Head of caudate nucleus (tissue), 42 donors: Measurements from ENCODE around the gene CUX1.
"Not testable (repeated sequence)": the region's sequence is repeated elsewhere in the genome, so short reads cannot be mapped to it uniquely, and the experiment has no call there.

Experiments
- DNase-seq, 42 donors: peaks; one replicate each; pipeline versions ENCODE4 v3.0.0 to v3.0.0-alpha.2; 2020 to 2021; ENCODE audit warnings: mixed read lengths in 7 of 42
- intact Hi-C: fragments of 100-400 bp; cut with DNase I; formaldehyde crosslinking; loops from one replicate; pipeline ENCODE4 v1.15.0; 2022

CUX1 gene

DNA sequence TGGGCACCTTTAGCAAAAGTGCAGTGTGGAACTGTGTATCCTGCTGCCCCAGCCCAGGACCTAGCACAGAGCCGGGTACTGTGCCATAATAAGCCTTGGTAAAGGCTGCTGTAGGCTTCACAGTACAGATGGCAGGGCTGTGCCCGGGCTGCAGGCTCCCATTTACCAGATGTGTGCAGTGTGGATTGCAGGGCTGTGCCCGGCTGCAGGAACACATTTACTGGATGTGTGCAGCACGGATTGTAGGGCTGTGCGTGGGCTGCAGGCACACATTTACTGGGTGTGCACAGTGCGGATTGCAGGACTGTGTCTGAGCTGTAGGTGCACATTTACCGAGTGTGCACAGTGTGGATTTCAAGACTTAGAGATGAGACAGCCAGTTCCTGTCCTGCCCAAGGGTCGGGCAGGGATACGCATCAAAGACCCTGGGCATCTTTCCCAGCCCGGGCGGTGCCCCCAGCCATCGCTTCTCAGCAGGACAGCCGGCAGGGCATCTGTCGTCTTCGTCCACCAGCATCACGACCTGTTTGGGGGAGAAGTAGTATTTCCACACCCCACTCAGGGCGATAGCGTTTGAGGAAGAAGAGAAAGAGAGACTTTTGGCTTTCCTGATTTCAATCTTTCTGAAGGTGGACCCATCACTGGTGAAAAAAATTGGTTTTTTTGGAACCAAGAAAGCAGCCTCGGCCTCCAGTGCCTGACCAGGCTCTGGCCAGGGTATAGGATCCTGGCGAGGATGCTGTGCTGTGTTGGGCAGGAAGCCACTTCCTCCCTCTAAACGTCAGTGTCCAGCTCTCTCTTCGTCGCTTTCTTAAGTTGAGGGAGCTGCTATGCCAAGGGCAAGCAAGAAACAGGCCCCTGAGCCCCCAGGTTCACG, 180.8 kb downstream of the CUX1 start:
- intact Hi-C loops = no loop called here
- no peak for DNase-seq

DNA sequence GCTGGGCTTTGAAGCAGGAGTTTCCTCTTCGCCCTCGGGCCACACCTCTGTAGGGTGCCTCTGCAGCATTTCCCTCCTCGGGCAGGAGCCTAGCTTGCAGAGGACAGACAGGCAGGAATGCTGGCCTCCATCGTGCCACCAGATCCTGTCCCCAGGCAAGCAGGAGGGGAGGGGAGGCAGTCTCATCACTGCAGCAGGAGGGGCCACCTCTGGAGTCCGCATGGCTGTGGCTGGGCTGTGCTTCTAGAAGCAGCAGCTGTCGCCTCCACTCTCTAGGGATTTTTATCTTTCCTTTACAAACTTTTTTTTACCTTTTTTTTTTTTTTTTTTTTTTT, 181.4 kb downstream of the CUX1 start:
- intact Hi-C loops = no loop called here
- no peak for DNase-seq

DNA sequence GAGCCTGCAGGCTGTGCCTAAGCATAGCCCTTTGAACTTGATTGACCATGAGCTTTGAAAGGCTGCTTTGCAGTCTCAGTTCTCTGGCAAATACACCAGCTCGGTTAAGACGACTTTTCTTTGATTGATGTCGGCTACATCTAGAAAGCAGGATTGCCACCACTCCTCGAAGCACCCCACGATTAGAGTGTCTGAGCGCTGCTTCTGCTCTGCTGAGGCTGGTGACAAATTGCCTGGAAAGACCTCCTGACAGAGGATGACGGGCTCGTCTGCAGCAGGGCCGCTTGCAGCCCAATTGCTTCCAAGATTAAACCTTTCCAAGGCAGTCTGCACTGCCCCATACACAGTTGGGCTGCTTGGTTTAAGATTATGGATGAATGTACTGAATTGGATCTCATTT, 182.0 kb downstream of the CUX1 start:
- intact Hi-C loops = no loop called here
- DNase-seq = no peak

DNA sequence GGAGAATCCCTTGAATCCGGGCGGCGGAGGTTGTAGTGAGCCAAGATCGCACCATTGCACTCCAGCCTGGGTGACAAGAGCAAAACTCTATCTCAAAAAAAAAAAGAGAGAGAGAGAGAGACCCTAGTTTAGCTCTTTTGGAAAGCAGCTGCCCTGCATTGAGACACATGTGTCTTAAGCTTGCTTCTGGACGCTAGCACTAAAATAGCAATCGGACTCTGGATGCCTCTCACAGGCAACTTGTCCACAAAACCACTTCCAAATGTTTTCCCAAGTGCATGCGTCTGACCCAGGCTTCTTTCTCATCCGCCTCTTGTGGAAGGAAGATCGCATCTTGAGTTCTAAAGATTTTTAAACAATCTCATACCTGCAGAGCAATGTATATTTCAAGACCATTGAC, 182.7 kb downstream of the CUX1 start:
- DNase-seq = no peak

DNA sequence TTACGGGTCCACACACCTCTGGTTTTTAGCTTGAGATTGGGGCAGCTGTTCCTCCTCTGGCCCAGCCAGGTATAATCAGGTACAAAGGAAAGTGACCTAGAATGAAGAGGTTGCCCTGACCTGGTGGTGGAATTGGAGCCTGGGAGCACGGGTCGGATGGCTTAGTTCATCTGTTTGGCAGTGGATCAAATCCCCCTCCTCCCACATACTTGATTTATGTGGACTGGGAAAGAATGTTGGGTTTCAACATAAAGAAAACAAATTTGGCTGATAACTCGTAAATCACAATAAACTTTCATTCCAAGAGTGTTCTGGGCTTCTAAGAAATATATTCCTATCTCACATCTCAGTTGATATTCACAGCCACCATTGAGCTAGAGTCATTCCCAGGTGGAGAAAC, 186.8 kb downstream of the CUX1 start:
- DNase-seq = no peak
- intact Hi-C loops = no loop called here

More for the DNA sequence above, 182.7 kb downstream of the CUX1 start:
- intact Hi-C loops = no loop called here

DNA sequence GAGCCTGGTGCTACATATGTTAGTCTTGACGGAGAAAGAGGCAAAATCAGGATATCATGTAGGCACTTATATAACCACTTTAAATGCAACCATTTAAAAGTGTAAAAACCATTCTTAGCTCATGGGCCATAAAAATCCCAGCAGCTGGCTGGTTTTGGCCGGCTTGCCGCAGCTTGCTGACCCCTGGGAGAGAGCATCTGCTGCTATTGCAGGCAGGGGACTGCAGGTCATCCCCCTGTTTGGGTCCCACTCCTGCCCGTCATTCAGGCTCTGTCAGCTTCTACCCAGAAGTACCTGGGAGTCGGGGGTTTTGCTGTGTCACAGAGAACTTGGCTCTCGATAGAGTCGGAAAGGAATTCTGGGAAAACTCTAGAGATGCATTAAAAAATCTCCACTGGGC, 187.4 kb downstream of the CUX1 start:
- no peak for DNase-seq
- intact Hi-C loops = no loop called here

DNA sequence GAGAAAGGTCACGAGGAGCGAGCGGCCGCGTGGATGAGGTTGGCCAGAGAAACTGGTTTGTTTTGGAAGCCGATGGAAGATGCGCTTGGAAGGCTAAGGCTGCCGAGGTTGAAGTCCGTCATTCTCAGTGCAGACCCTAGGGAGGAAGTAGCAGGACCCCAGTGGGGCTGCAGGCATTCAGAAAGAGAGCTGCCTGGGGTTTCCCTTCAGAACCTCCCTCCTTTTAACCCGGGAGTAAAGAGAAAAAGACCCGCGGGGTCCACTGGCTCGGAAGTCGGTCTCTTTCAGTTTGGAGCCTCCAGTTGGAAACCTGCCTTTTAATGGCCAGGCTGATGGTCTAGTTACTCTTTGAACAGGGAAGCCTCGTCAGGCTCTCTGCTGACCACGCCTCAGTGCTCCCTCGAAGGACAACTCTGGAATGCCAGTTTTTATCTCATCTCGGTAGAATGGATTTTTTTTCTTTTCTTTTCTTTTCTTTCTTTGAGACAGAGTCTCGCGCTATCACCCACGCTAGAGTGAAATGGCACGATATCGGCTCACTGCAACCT, 188.6 kb downstream of the CUX1 start:
- no peak for DNase-seq
- intact Hi-C loops = no loop called here

DNA sequence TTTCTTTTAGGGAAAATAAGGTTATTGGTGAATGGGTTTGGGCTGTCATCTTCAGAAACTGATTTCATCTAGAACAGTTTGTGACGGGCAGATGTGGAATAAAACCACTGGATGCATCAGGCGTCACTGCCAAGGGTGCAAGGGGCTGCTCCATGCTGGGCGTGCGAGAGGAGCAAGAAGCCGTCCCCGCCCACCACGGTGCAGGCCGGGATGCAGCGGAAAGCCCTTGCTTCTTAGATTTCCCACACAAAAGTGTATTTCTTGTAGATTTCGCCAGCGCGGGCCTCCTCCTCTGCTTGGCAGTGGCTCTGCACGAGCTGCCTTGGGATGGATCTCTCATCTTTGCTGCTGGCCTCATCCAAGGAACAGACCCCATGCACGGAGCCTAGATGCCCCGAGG, 189.3 kb downstream of the CUX1 start:
- intact Hi-C loops = no loop called here
- no peak for DNase-seq

DNA sequence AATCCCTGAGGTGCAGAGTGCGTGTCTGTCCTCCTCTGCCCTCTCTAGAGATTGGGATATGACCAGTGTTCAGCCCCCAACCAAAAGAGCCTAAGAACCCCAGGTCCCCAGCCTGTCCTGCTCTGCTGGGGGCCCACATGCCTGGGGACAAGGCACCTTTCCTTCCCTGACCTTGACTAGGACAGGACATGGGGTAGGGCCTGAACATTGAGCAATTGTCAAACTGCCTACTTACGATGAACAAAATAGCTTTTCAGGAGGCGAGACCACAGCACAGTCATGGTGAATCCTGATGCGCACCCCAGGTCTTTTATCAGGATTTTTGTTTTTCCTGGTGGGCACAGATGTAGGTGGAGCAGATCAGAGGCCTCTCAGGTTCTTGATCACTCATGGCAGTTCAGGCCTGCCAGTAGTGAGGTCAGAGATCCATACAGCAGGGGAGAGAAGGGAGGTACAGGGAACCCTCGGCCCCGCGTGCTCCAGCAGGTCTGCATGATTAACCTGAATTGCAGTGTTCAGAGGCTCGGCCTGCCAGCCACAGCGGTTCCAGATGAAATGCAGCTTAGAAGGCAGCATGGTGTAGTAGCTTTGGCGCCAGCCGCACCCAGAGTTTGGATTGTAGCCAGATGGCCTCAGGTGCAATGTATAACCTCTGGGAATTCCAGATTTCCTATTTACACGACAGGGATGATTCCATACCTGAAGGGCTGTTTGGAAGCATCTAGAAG, 191.3 kb downstream of the CUX1 start:
- intact Hi-C loops = no loop called here
- no peak for DNase-seq

DNA sequence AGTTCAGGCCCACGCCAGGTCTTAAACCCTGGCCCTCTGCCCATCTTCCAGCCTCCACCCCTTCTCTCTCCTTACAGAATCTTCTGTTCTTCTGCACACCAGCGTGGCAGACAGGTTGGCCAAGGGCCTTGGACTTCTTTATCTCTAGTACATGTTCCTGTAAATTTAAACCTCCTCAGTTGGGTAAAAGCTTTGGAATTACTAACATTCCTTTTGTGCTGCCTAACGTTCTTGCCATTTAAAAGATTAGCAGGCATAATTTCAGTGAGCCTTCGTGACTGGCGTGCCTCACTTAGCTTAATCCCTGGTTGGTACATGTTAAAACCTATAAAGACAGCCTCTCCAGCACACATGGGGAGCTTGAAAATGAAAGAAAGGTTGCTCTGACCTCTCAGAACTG, 192.2 kb downstream of the CUX1 start:
- intact Hi-C loops = no loop called here
- DNase-seq = no peak

DNA sequence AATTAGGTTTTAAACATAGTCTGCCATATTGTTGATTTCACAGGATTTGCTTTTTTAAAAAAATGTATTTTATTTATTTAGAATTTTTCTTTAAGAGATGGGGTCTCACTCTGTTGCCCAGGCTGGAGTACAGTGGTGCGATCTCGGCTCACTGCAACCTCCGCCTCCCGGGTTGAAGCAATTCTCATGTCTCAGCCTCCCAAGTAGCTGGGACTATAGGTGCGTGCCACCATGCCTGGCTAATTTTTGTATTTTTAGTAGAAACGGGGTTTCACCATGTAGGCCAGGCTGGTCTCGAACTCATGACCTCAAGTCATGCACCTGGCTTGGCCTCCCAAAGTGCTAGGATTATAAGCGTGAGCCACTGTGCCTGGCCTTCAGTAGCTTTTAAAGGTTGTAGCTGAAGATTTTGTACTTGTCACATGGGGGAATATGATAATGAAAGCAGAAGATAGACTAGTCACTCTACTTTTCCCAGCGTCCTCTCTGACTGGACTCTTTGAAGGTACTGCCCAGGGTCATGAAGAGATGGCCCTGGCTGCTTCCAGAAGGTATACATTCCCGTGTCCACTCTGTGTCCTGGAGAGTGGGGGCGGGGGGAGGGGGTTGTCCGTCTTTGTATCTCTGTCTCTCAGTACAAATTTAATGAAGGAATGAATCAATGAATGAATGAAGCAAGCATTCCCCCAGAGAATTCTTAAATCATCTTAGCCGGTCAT, 194.8 kb downstream of the CUX1 start:
- DNase-seq, intact Hi-C loops: not testable (repeated sequence)

DNA sequence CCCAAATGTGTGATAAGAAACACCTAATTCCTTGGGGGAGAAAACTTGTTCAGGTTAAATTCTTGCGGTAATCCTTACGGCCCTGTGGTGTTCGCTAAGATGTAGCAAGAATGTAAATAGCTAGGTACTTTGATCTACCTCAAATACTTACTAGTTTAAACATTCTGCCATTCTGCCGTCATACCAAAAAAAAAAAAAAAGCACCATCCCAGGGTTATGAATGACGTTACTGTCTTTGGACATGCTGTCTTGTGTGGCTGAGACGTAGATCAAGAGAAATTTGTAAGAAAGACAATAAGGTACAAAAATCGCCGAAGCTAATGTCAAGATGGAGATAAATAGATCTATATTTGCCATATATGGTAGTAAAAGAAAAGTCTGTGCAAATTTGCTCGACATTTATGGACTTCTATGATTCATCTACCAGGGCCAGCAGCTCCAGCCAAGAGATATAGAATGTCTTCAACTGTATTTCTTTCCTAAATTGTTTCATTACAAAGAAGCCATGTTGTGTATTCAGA, 195.6 kb downstream of the CUX1 start:
- intact Hi-C loops = no loop called here
- DNase-seq = no peak

DNA sequence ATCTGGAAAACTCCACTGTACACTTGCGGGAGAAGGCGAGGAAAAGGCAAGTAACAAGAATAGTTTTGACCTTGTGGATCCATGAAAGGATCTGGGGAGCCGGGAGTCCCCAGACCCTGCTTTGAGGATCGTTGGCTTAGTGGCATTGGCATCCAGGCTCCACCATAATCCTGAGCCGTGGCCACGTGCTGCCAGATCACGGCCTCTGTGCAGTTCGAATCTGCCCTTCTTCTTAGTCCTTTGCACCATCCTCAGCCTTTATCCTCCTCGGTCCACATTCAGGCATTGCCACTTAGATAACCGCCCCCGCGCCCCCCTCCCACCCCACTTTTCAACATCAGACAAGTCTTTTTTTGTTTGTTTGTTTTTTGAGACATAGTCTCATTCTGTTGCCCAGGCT, 201.4 kb downstream of the CUX1 start:
- intact Hi-C loops = no loop called here
- no peak for DNase-seq

DNA sequence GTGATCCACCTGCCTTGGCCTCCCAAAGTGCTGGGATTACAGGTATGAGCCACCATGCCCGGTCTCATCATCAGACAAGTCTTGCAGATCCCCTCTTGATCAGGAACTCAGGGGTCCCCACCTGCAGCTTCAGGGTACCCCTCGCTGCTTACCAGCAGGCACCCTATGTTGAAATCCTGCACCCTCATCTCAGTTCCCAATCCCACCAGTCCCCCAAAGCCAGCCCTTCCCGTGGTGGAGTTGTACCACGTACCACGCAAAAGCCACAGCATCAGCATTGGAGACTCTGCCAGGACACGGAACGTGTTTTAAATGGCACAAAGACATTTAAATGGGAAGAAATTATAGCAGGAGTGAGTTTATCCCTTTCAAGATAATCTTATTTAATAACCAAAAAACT, 202.0 kb downstream of the CUX1 start:
- DNase-seq = no peak
- intact Hi-C loops = no loop called here

DNA sequence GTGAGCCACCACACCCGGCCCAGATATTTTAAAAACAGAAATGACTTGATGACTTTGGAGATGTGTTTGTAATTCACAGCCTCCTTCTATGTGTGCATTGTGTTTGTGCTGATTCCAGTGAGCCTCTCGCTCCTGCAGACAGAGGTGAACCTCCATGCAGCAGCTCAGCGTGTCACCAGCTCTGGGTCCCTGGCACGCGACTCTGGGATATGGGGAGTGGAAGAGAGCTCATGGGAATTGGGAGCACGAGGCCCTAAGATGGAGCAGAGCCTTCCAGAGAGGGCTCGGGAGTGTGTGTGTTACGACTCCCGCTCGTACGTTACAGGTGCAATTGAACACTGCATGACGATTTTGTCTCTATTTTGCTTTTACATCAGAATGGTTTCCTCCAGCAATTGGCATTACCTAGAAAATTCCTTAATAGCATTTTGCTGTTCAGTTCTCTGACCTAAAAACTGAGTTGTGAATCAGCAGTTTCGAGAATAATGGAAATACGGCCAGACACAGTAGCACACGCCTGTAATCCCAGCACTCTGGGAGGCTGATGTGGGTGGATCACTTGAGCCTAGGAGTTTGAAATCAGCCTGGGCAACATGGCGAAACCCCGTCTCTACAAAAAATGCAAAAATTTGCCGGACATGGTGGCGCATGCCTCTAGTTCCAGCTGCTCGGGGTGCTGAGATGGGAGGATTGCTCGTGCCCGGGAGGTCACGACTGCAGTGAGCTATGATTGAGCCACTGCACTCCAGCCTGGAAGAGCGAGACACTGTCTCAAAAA, 204.6 kb downstream of the CUX1 start:
- DNase-seq = peak in 1 of 42 donors; percentile 42
- intact Hi-C loops = no loop called here

DNA sequence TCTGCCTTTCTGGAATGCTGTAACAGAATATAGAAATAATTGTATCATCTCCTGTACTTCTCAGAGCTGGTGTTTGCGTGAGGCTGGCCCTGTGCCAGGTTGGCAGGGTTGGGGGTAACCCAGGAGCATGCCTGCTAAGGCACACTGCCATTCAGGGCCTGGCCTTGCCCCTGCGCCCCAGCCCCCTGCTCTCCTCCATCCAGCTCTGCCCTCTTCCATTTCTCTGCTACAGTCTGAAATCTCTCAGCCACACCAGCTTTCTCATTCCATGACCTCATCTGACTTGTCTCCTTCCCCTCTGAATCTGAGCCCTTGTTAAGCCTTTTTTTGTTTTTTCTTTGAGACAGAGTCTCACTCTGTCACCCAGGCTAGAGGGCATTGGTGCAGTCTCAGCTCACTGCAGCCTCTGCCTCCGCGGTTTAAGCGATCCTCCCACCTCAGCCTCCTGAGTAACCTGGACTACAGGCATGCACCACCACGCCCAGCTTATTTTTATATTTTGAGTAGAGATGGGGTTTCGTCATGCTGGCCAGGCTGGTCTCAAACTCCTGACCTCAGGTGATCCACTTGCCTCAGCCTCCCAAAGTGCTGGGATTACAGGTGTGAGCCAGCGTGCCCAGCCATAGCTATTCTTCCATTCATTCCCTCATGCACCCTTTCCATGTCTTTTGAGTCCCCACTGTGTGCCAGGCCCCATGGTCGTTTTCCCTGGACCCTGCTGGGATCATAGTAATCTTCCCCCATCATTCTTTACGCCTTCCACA, 206.8 kb downstream of the CUX1 start:
- DNase-seq = peak in 5 of 42 donors; percentile 15 to 61 (median 31)
- intact Hi-C loops = no loop called here

DNA sequence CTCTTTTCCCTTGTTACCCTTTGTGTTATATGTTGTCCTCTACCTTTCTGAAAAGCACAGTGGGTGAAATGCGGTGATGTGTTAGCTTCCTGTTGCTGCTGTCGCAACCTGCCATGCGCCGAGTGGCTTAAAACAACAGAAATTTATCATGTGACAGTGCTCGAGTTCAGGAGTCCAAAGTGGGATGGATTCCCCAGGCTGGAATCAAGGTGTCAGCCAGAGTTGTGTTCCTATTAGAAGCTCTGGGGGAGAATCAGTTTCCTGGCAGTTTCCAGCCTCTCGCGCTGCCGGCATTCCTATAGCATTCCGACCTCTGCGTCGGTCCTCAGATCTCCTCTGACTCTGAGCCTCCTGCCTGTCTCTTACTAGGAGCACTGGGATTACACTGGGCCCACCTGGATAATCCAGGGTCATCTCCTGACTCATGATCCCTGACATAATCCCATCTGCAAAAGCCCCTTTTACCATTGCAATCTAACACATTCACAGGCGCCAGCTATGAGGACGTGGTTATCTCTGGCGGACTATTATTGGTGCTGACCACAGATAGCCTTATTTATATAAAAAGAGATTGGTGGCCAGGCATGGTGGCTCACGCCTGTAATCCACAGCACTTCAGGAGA, 207.5 kb downstream of the CUX1 start:
- intact Hi-C loops = no loop called here
- no peak for DNase-seq

DNA sequence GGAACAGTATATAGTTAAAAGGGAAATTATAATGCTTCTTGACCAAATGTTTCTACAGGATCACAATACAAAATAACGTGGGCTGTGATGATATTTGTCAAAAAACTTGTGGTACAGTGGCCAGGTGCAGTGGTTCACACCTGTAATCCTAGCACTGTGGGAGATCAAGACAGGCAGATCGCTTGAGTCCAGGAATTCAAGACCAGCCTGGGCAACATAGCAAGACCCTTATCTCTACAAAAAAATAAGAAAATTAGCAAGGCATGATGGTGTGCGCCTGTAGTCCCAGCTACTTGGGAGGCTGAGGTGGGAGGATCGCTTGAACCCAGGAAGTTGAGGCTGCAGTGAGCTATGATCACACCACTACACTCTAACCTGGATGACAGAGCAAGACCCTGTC, 208.4 kb downstream of the CUX1 start:
- DNase-seq, intact Hi-C loops: not testable (repeated sequence)
